Endothelial cell of umbilical vein (primary cell): Measurements from ENCODE around the gene CTSC. TPM values are rescaled to one million over a fixed set of nuclear protein-coding genes. Genes with fewer than 3 reads are reported as not detected.
"Not testable (repeated sequence)": the region's sequence is repeated elsewhere in the genome, so short reads cannot be mapped to it uniquely, and the experiment has no call there.

Source experiments
- BruUV-seq: library from RNA; stranded (reverse); fragments of 400-500 nt; replicated peaks from 2 replicates; lab custom pipeline; 2021; lab: Mats Ljungman, UMichigan
- CTCF ChIA-PET: fragments of 300-600, 350-600 bp; sonication (Branson Sonifier 250); formaldehyde crosslinking; loops from one replicate; lab custom pipeline; 2021; ENCODE audit warnings: antibody characterized with exemption, inconsistent platforms; lab: Charles Lee
- POLR2A ChIA-PET: fragments of 300-600, 350-600 bp; sonication (Branson Sonifier 250); formaldehyde crosslinking; loops from one replicate; lab custom pipeline; 2021; ENCODE audit warnings: antibody characterized with exemption, inconsistent platforms; lab: Charles Lee
- DNase-seq: peaks from one replicate; pipeline ENCODE4 v3.0.0-alpha.2; 2011; ENCODE audit warnings: low read depth, low spot score
- FAIRE-seq: peaks from 2 replicates; lab custom pipeline; 2011; peaks lifted over from hg19 to GRCh38; lab: Jason Lieb, UNC
- H2AFZ ChIP-seq: 2 replicates; pipeline ENCODE4 v1.6.0; 2012; ENCODE audit warnings: low read depth, low read length, control low read depth, inconsistent platforms
- H3K27ac ChIP-seq: 2 replicates; pipeline ENCODE4 v1.5.1; 2011; ENCODE audit warnings: low read depth, mild to moderate bottlenecking, control low read depth, low read length, moderate library complexity; ENCODE audit not compliant: insufficient read depth
- H3K27me3 ChIP-seq, 2 experiments: 2 replicates each; pipeline versions ENCODE4 v1.6.0 to v1.6.1; 2011; ENCODE audit warnings: low read length in 2 of 2, mixed read lengths in 1 of 2; ENCODE audit not compliant: control insufficient read depth in 2 of 2, insufficient read depth in 2 of 2
- H3K36me3 ChIP-seq, 2 experiments: 2 replicates in 1 of 2; 3 replicates in 1 of 2; pipeline ENCODE4 v1.5.1; 2011; ENCODE audit warnings: low read length in 2 of 2, mild to moderate bottlenecking in 1 of 2, moderate library complexity in 1 of 2; ENCODE audit not compliant: control insufficient read depth in 2 of 2, insufficient read depth in 2 of 2; ENCODE audit errors: extremely low read depth in 1 of 2
- H3K4me1 ChIP-seq: 3 replicates; pipeline ENCODE4 v1.5.1; 2011; ENCODE audit warnings: mild to moderate bottlenecking, low read length; ENCODE audit not compliant: control insufficient read depth, insufficient read depth; ENCODE audit errors: extremely low read depth
- H3K4me2 ChIP-seq: 2 replicates; pipeline ENCODE4 v1.6.1; 2011; ENCODE audit warnings: low read length, control low read depth, mixed read lengths; ENCODE audit not compliant: insufficient read depth
- H3K4me3 ChIP-seq, 3 experiments: fragments of 200-600 bp in 1 of 3; sonication (generic), shearing (Covaris generic) in 1 of 3; replicated peaks in 1 of 3; 2 replicates each; pipeline ENCODE4 v1.5.1; 2011 to 2016; ENCODE audit warnings: control low read depth in 3 of 3, low read length in 3 of 3, mild to moderate bottlenecking in 2 of 3, inconsistent platforms in 1 of 3, low read depth in 1 of 3, moderate library complexity in 1 of 3; ENCODE audit not compliant: insufficient read depth in 1 of 3
- H3K79me2 ChIP-seq: 2 replicates; pipeline ENCODE4 v1.6.0; 2012; ENCODE audit warnings: low read length, inconsistent platforms; ENCODE audit not compliant: control insufficient read depth, insufficient read depth
- H3K9ac ChIP-seq: replicated peaks from 2 replicates; pipeline ENCODE3; 2011; ENCODE audit warnings: low read length, control low read depth; ENCODE audit not compliant: insufficient read depth; ENCODE audit errors: extremely low read depth
- H3K9me1 ChIP-seq: replicated peaks from 3 replicates; pipeline ENCODE4 v1.6.0; 2011; ENCODE audit warnings: mild to moderate bottlenecking, low read length; ENCODE audit not compliant: control insufficient read depth, insufficient read depth; ENCODE audit errors: extremely low read depth
- H3K9me3 ChIP-seq: replicated peaks from 2 replicates; pipeline ENCODE4 v1.5.1; 2012; ENCODE audit warnings: low read length, inconsistent platforms; ENCODE audit not compliant: control insufficient read depth, insufficient read depth
- H4K20me1 ChIP-seq: replicated peaks from 2 replicates; pipeline ENCODE3; 2011; ENCODE audit warnings: mild to moderate bottlenecking, low read length; ENCODE audit not compliant: control insufficient read depth, insufficient read depth; ENCODE audit errors: extremely low read depth
- EZH2 ChIP-seq: IDR thresholded peaks from 2 replicates; pipeline ENCODE4 v1.6.1; 2012; ENCODE audit warnings: borderline replicate concordance, low read depth, mild to moderate bottlenecking, moderate library complexity, low read length, inconsistent platforms; ENCODE audit not compliant: severe bottlenecking
- FOS ChIP-seq: IDR thresholded peaks from 2 replicates; pipeline ENCODE4 v1.6.1; 2011; ENCODE audit warnings: mild to moderate bottlenecking, low read length, moderate library complexity, borderline replicate concordance; ENCODE audit not compliant: insufficient read depth
- GATA2 ChIP-seq: IDR thresholded peaks from 2 replicates; pipeline ENCODE4 v1.7.0; 2011; ENCODE audit warnings: low read depth, mild to moderate bottlenecking, moderate library complexity, mixed read lengths, low read length; ENCODE audit not compliant: insufficient read length, insufficient read depth
- JUN ChIP-seq: IDR thresholded peaks from 2 replicates; pipeline ENCODE4 v1.6.1; 2011; ENCODE audit warnings: borderline replicate concordance, low read depth; ENCODE audit not compliant: insufficient read length, insufficient read depth
- MYC ChIP-seq: IDR thresholded peaks from one replicate; pipeline ENCODE4 v1.6.1; 2011; ENCODE audit warnings: mild to moderate bottlenecking, low read depth, low read length
- POLR2A ChIP-seq: IDR thresholded peaks from 2 replicates; pipeline ENCODE4 v1.6.1; 2012; ENCODE audit warnings: low read depth, mild to moderate bottlenecking, control low read depth, low read length
- POLR2AphosphoS5 ChIP-seq: IDR thresholded peaks from 2 replicates; pipeline ENCODE4 v1.6.1; 2012; ENCODE audit warnings: low read depth, mild to moderate bottlenecking, control low read depth, low read length, moderate library complexity; ENCODE audit not compliant: insufficient read depth
- dilution Hi-C: fragments of 300-500 bp; cut with MboI; formaldehyde crosslinking; loops from one replicate; pipeline ENCODE4 v1.15.0; 2019; ENCODE audit warnings: low sequenced_read_pairs; ENCODE audit not compliant: extremely low pct_ligation_motif_present
- intact Hi-C: fragments of 100-400 bp; cut with micrococcal nuclease; formaldehyde crosslinking; loops from one replicate; pipeline ENCODE4 v1.10.0; 2022
- polyA plus RNA-seq, 4 experiments: library from polyadenylated mRNA; depleted of rRNA in 3 of 4; stranded (reverse) in 3 of 4; unstranded in 1 of 4; fragments of >200 nt; gene quantifications; 2 replicates each; pipeline versions ENCODE4 v1.2.1 to v1.2.3, GENCODE V29; 2011 to 2012; ENCODE audit warnings: missing spikeins in 1 of 4
- total RNA-seq: library from RNA; stranded (reverse); gene quantifications from 2 replicates; pipeline ENCODE4 v1.2.3, GENCODE V29; 2021
- TF ChIP-seq, protein P1 (sequence below): IDR thresholded peaks from 2 replicates; pipeline ENCODE4 v1.6.1; 2011; ENCODE audit not compliant: insufficient read depth, insufficient read length
- TF ChIP-seq, protein P2 (sequence below), 2 donors: IDR thresholded peaks; 1 replicate in 1 of 2; 2 replicates in 1 of 2; pipeline ENCODE4 v1.5.1; 2011; ENCODE audit warnings: low read length in 2 of 2, mild to moderate bottlenecking in 2 of 2, moderate library complexity in 2 of 2, control low read depth in 1 of 2, inconsistent platforms in 1 of 2, low read depth in 1 of 2; ENCODE audit not compliant: insufficient read depth in 1 of 2; ENCODE audit errors: extremely low read depth in 1 of 2

CTSC gene
- total and polyA plus RNA-seq, 2 donors (not counting 3 experiments of a cell fraction or from before 2014, with no cell fraction given), result 130 to 186 TPM

DNA sequence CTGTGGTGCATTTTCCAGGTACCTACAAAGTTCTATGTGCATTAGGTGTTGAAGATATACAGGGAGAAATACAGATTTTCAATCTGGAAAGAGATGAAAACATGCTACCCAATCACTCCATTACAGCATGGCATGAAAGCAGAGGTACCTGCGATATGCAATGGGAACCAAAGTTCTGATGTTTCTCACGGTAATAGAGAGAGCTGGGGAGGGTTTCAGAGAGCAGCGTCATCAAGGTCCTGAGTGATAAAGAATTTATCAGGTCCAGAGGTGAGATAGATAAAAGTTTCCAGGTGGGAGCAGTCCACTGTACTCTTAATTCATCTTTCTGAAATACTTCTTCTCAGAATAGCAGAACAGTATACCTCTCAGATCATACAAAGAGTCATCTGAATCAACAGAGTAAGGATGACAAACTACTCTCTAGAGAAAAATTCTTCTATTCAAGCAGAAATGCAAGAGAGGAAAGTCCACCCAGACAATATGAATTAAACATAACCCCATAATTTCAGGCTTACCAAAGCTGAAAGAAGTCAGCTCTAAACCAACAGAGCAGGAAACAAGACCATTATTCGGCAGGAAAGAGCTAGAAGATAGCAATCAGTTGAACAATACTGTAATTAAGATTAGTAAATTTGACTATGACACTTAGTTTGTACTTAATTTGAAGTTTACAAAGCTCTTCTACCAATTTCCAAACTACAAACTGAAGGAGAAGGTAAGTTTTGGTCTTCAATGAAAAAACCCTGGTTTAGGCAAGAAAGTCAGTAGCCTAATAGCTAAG, 12.8 kb downstream of the CTSC start:
- H3K4me1 ChIP-seq, result peaks cover 17% of the 10 kb centered on the region
- H3K27me3 ChIP-seq, result no peaks in the 10 kb centered on the region
- no peaks in the 10 kb centered on the region for H4K20me1 ChIP-seq
- peak overlapping the region; percentile 55 for H3K27ac ChIP-seq
- H3K9me3 ChIP-seq, result no peaks in the 10 kb centered on the region
- FAIRE-seq (peak; percentile 63), DNase-seq (peak; percentile 69)
- TF ChIP-seq EZH2 (no peak), FOS (no peak), POLR2A (peak; percentile 28), JUN (peak; percentile 14), MYC (no peak), GATA2 (peak; percentile 88), POLR2AphosphoS5 (no peak)
- TF ChIP-seq, protein P1, sequence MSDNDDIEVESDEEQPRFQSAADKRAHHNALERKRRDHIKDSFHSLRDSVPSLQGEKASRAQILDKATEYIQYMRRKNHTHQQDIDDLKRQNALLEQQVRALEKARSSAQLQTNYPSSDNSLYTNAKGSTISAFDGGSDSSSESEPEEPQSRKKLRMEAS, result no peak
- TF ChIP-seq, protein P2, sequence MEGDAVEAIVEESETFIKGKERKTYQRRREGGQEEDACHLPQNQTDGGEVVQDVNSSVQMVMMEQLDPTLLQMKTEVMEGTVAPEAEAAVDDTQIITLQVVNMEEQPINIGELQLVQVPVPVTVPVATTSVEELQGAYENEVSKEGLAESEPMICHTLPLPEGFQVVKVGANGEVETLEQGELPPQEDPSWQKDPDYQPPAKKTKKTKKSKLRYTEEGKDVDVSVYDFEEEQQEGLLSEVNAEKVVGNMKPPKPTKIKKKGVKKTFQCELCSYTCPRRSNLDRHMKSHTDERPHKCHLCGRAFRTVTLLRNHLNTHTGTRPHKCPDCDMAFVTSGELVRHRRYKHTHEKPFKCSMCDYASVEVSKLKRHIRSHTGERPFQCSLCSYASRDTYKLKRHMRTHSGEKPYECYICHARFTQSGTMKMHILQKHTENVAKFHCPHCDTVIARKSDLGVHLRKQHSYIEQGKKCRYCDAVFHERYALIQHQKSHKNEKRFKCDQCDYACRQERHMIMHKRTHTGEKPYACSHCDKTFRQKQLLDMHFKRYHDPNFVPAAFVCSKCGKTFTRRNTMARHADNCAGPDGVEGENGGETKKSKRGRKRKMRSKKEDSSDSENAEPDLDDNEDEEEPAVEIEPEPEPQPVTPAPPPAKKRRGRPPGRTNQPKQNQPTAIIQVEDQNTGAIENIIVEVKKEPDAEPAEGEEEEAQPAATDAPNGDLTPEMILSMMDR (IDR thresholded peaks at IDR 0.05; ENCODE audit: extremely low read depth in 1 of 2, insufficient read depth in 1 of 2, low read depth in 1 of 2, low read length in 2 of 2), result no peak
- intact Hi-C loops, result no loop called here
- no peak overlapping the region for H3K4me3 ChIP-seq
- BruUV-seq, result no TSS peak
- H3K36me3 ChIP-seq, result peaks cover 0 to 16% of the 10 kb centered on the region in 2 experiments
- no peaks in the 10 kb centered on the region for H3K9me1 ChIP-seq
- peaks cover 41% of the 10 kb centered on the region for H3K79me2 ChIP-seq
- dilution Hi-C loops, result no loop called here
- CTCF ChIA-PET, result interaction anchor here (0.9 to 2.1 kb wide), 9 partner anchors 12 to 315 kb away, joined by 3 to 13 read pairs (median 4); partner anchors contain the start of gene CTSC
- H2AFZ ChIP-seq, result no peak overlapping the region
- peak overlapping the region; percentile 70 for H3K4me2 ChIP-seq
- no peak overlapping the region for H3K9ac ChIP-seq
- POLR2A ChIA-PET, result interaction anchor here (1.1 to 1.4 kb wide), 2 partner anchors 11 to 13 kb away, joined by 3 to 5 read pairs; partner anchors contain the start of gene CTSC

DNA sequence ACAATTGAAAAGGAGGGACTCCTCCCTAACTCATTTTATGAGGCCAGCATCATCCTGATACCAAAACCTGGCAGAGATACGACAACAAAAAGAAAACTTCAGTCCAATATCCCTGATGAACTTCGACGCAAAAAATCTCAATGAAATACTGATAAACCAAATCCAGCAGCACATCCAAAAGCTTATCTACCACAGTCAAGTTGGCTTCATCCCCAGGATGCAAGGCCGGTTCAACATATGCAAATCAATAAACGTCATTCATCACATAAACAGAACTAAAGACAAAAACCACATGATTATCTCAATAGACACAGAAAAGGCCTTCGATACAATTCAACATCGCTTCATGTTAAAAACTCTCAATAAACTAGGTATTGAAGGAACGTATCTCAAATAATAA, 14.7 kb downstream of the CTSC start:
- CTCF ChIA-PET, result not testable (repeated sequence)

More for the DNA sequence above, 14.7 kb downstream of the CTSC start:
- H3K4me3 ChIP-seq, H3K9ac ChIP-seq, dilution Hi-C loops, POLR2A ChIA-PET, H3K4me2 ChIP-seq, H3K27me3 ChIP-seq, H2AFZ ChIP-seq, intact Hi-C loops, DNase-seq, H3K9me3 ChIP-seq, FAIRE-seq, H3K9me1 ChIP-seq, H3K27ac ChIP-seq, H4K20me1 ChIP-seq, BruUV-seq: not testable (repeated sequence)
- Histone ChIP-seq H3K79me2 (peaks cover 34% of the 10 kb centered on the region), H3K4me1 (peaks cover 17% of the 10 kb centered on the region), H3K36me3 (peaks cover 0 to 13% of the 10 kb centered on the region in 2 experiments)
